Rectal smooth muscle tissue (tissue), 1 donor: Measurements from ENCODE around the gene NINJ1.

Source experiments
- H3K27ac ChIP-seq: one replicate; pipeline ENCODE4 v1.7.0; 2013; ENCODE audit warnings: low read depth, low read length, inconsistent platforms
- H3K27me3 ChIP-seq: one replicate; pipeline ENCODE4 v1.7.0; 2013; ENCODE audit warnings: low read length; ENCODE audit not compliant: control insufficient read depth, insufficient read depth
- H3K36me3 ChIP-seq: one replicate; pipeline ENCODE4 v1.7.0; 2013; ENCODE audit warnings: low read length; ENCODE audit not compliant: control insufficient read depth, insufficient read depth
- H3K4me1 ChIP-seq: one replicate; pipeline ENCODE4 v1.7.0; 2013; ENCODE audit warnings: low read length; ENCODE audit not compliant: control insufficient read depth, insufficient read depth
- H3K4me3 ChIP-seq: one replicate; pipeline ENCODE4 v1.7.0; 2013; ENCODE audit warnings: low read length
- H3K9ac ChIP-seq: one replicate; pipeline ENCODE4 v1.7.0; 2013; ENCODE audit warnings: low read length

NINJ1 gene

DNA sequence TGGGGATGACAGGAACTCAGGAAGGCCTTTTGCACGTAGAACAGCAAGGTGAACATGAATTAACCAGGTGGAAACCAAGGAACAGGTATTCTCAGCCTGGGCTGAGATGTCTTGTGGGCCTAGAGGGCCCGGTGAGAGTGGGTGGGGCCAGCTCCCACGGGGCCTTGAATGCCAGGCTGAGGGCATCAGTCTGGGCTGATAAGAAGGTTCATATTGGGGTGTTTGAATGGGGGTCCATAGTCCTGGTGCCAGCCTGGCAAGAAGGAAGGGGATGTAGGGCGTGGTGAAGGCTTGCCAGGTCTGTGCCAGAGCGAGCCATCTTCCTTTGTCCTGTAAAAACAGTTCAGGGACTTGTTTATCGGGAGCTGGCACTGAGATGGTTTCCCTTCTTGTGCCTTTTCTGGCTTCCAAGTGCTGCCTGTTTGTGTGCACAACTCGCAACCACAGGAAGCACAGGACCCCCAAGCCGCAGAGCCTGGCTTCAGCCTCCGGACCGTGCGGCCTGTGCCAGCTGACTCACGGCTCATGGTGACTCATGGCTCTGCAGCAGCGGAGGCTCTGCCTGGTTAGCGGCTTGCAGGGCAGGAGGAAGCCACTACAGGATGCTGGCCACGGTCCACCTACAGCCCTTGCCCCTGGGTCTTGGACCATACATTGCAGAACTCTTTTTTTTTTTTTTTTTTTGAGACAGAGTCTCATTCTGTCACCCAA is 35.7 kb downstream of the NINJ1 start:
- Histone ChIP-seq H3K4me3 (peak overlapping the region; percentile 84), H3K4me1 (peaks cover 25% of the 10 kb centered on the region)

DNA sequence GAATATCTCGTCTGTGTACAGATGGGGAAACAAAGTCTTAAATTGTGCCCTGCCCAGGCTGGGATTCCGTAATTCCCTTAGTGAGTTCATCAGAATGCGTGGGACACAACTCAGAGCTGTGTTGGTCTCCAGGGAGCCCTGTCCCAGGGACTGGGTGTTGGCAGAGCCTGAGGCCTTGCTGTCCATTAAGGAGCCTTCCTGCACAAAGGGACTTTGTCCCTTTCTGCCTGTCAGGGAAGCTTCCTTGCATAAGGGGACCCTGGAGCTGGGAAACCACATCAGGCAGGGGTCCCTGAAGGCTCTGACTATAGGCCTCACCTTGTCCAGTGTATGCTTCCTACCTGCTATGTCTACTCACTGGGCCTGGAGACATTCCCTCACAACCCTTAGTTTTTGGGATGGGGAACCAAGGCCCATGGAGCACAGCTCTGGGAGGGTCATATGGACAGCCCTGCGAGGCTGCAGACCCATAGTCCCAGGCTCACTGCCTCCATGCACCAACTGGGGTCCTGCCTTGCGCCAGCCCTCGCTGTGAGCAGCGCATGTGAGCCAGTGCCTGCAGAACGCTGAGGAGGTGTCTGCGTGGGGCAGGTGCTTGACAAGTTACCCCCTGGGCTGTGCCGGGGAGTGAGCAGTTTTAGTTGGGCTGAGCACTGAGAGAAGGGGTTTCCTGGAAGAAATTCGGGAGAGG is 36.4 kb downstream of the NINJ1 start:
- Histone ChIP-seq H3K27me3 (no peaks in the 10 kb centered on the region), H3K4me1 (peaks cover 25% of the 10 kb centered on the region), H3K27ac (peak overlapping the region; percentile 95), H3K4me3 (peak overlapping the region; percentile 84), H3K36me3 (no peaks in the 10 kb centered on the region), H3K9ac (peak overlapping the region; percentile 13)

More for the DNA sequence above, 35.7 kb downstream of the NINJ1 start:
- H3K27me3 ChIP-seq = no peaks in the 10 kb centered on the region
- no peaks in the 10 kb centered on the region for H3K36me3 ChIP-seq
- H3K9ac ChIP-seq = no peak overlapping the region
- H3K27ac ChIP-seq = peak overlapping the region; percentile 95

DNA sequence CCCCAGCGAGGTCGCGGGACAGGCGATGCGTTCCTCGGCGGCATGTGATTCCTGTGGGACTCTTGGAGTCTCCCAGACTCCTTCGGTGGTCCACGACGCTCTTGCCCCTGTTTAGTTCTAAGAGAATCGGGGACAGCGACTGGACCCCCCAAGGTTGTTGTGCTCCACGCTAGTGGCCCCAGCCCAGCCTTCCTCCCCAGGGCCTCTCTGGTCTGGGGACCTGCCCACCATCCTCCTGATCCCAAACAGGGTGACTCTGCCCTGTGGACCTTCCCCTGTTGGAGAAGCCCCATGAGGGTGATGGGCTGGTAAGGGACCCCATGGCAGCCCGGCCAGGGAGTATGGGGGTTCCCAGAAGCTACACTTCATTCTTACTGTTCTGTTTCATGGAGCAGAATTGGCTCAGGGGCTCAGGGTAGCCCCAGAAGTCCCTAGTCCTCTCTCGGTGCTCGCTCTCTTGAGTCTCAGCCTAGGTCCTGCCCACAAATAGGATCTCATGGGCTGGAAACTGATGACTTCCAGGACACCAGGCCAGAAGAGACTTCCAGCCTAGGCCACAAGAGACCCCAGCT is 37.2 kb downstream of the NINJ1 start:
- no peaks in the 10 kb centered on the region for H3K36me3 ChIP-seq
- H3K4me3 ChIP-seq = peak overlapping the region; percentile 84

DNA sequence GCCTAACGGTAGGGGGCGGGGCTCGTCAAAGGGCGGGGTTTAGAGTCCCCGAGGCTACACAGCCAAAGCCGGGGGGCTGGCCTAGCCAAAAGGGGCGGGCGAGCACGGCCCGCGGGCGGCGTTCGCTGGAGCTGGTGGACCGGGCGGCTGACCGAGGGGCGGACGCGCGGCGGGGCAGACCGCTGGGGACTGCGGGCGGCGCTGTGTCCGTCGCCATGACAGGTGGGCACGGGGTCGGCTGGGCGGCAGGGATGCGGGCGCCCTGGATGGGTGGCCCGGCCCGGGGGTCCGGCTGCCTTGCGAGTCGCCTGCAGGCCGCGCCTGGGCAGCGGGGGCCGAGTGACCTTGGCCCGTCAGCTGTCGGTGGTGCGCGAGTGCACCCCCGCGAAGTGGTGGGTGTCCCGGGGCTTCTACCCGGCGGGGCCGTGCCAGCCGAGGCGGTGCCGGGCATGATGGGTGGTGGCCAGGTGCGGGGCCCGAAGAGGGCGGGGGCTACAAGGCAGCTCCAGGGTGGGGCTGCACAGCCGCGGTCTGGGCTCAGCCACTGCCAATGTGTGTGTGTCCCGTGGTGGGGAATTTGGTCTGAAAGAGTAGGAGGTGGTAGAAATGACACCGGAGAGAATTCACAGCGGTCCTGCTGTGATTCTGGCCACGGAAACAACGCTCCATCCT is 37.8 kb downstream of the NINJ1 start, which contains the start of gene CARD19:
TSS of gene CARD19 (plus strand) at position 87 of the 672 bp plus-strand sequence. CDS start at position 216, 129 bp downstream.
- H3K9ac ChIP-seq = peak within 1 kb of the TSS; percentile 74
- H3K36me3 ChIP-seq = no peaks in the 10 kb centered on the region
- H3K27ac ChIP-seq = peak within 1 kb of the TSS; percentile 95
- H3K27me3 ChIP-seq = no peaks in the 10 kb centered on the region
- peak within 1 kb of the TSS; percentile 84 for H3K4me3 ChIP-seq
- peaks cover 25% of the 10 kb centered on the region for H3K4me1 ChIP-seq

More for the DNA sequence above, 37.2 kb downstream of the NINJ1 start:
- H3K9ac ChIP-seq = peak overlapping the region; percentile 74
- no peaks in the 10 kb centered on the region for H3K27me3 ChIP-seq
- peak overlapping the region; percentile 95 for H3K27ac ChIP-seq
- peaks cover 25% of the 10 kb centered on the region for H3K4me1 ChIP-seq

DNA sequence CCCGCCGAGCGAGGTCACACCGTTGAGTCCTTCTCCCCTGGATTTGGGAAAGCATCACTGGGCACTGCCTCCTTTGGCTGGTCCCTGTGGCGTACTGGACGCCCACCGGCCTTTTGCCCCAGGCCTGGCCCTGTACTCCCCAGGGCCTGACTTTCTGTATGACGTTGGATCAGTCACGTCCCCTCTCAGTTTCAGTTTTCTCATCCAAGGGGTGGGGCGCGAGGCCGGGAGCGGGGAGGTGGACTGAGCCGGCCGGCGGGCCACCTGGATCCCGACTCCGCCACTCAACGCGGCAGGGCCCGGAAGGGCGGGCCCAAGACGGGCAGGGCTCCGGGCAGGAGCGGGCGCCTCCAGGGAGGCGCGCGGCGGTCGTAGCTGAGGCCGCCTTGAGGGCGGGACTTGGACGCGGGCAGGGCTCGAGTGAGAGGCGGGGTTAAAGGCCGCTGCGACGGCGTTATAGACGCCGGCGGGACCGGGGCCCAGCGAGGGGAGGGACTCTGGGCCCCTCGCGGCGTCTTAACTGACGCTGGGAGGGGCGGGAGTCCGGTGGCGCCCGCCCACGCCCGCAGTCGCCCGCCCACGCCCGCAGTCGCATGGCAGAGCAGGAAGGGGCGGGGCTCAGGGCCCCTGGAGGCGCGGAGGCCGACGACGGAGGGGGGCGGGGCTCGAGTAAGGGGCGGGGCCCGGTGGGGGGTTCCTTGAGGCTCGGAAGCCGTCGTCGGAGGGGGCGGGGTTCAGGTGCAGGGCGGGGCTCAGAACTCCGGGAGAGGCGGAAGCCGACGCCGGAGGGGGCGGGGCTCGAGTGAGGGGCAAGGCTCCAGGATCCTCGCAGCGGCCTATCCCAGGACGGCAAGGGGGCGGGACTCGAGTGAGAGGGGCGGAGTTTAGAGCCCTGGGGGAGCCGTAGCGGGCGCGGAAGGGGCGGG is 38.6 kb downstream of the NINJ1 start:
- peak overlapping the region; percentile 95 for H3K27ac ChIP-seq
- H3K27me3 ChIP-seq = no peaks in the 10 kb centered on the region
- H3K36me3 ChIP-seq = no peaks in the 10 kb centered on the region
- peak overlapping the region; percentile 3 for H3K9ac ChIP-seq
- peaks cover 25% of the 10 kb centered on the region for H3K4me1 ChIP-seq
- peak overlapping the region; percentile 77 for H3K4me3 ChIP-seq

DNA sequence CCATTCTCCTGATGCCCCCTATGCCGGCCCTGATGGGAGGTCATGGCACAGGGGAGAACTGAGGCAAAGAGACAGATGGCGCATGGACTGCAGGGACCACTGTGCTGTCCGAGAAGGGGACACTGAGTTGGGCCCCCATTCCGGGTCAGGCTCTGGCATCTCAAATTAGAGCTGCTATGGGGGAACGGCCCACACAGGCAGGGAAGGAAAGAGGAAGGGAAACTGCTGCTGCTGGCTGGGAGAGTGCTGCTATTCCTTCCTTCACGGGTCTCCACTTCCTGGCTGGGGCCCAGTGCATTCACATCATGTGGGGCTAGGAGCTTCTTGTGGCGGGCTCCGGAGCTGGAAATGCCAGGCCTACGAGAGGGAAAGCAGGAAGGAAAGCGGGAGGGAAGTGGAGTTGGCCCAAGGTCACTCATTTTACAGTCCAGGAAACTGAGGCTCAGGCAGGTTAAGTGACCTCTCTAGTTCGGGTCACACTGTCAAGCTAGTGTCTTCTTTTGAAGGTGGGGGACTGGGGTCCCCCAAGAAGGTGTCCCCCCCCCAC is 39.3 kb downstream of the NINJ1 start:
- no peaks in the 10 kb centered on the region for H3K36me3 ChIP-seq
- no peaks in the 10 kb centered on the region for H3K27me3 ChIP-seq
- H3K9ac ChIP-seq = peak overlapping the region; percentile 3
- H3K4me1 ChIP-seq = peaks cover 25% of the 10 kb centered on the region
- H3K4me3 ChIP-seq = peak overlapping the region; percentile 77
- peak overlapping the region; percentile 95 for H3K27ac ChIP-seq

DNA sequence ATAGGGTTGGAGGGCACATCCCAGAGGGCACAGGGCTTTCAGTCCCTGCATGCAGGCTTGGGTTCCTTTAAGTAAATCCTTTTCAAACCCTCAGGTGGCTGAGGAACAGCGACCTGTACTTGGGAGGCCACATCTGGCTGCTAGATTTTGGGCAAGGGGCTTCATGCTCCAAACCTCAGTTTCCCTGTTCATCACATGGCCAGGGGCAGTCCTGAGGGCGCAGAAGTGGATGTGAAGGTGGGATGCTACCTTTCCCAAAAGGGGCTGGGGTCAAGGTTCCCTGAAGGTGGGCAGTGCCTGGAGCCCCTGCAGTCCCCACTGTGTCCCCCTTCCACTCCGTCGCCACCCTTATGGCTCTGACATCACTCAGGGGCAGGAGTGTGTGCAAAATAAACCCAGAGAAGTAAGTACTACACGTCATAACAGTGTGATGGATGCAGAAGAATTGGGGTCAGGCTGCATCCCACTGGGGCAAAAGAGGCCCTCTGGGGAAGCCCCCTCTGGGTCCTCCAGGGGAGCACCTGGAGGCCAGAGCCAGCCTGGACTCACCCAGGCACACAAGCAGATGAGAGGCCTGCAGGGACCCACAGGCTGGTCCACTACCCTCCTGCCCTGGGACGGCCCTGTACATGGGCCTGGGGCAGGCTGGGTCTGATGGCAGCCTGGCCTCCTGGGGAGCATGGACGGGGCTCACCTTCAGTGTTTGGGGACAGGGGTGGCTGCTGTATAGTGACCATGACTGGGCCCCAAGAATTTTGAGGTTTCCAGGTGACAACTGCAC is 40.0 kb downstream of the NINJ1 start:
- Histone ChIP-seq H3K27me3 (no peaks in the 10 kb centered on the region), H3K27ac (no peak overlapping the region), H3K9ac (no peak overlapping the region), H3K4me1 (peaks cover 19% of the 10 kb centered on the region), H3K36me3 (no peaks in the 10 kb centered on the region), H3K4me3 (no peak overlapping the region)

DNA sequence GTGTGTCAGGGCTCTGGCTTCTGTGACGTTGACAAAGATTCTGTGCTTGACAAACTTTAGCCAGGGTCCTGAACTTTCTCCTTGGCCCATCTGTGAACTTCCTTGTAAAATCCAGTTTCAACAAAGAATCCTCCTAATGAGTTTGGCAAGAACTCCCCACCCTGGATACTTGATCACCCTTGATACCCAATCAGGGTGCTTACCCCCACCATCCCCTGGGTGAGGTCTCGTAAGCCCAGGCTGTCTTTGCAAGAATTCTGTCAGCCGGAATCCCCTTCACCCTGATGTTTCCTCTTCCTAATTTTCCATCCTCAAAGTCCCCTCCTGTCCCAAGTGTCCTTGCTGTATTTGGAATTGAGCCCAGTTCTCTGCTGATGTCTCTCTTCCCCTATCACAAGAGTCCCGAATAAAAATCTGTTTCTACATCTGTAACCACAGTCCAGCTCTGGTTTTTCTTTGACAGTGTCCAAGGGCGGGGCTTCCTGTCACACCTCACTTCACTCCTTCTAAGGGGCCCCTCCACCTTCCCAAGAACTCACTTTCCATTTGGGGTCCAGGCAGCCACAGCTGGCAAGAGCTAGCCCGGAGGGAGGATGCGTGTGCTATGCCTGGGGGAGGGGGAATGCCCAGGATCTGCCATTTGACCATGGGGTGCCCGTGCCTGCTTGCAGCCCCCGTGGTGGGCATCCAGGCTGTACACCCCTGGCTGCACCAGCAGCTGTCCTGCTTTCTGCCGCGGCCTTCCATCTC is 40.7 kb downstream of the NINJ1 start:
- H3K27ac ChIP-seq = no peak overlapping the region
- H3K9ac ChIP-seq = no peak overlapping the region
- no peak overlapping the region for H3K4me3 ChIP-seq
- H3K4me1 ChIP-seq = peaks cover 16% of the 10 kb centered on the region
- H3K27me3 ChIP-seq = no peaks in the 10 kb centered on the region
- H3K36me3 ChIP-seq = no peaks in the 10 kb centered on the region

DNA sequence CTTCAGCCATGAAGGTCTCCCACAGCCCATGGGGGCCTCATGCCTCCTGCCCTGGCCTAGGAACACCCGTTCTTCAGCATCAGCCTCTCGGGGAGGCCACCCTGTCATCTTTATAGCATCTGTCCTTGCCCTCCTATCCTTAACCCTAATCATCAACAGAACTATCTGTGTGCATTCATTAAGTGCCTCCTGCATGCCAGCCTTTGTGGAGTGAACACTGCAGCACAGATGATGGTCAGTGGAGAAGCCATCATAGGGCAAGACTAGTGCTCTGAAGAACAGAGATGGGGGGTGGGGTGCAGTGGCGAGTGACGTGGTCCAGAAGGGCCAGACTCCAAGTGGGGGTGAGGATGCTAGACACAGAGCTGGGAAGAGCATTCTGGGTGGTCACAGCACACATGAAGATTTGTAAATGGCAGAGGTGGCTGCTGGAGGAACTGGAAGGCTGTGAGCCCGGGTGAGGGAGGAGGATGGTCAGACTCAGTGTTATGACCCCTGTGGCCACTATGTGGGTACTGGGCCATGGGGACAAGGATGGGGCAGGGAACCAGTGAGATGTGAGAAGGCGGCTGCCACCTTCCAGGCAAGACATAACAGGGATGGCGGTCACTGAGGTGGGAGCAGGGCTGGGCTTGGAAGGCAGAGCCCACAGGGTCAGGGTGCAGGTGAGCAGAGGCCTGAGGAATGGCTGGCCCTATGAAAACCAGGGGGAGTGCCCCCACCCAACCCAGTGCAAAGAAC is 41.6 kb downstream of the NINJ1 start:
- peaks cover 7% of the 10 kb centered on the region for H3K4me1 ChIP-seq
- no peak overlapping the region for H3K27ac ChIP-seq
- no peak overlapping the region for H3K4me3 ChIP-seq

DNA sequence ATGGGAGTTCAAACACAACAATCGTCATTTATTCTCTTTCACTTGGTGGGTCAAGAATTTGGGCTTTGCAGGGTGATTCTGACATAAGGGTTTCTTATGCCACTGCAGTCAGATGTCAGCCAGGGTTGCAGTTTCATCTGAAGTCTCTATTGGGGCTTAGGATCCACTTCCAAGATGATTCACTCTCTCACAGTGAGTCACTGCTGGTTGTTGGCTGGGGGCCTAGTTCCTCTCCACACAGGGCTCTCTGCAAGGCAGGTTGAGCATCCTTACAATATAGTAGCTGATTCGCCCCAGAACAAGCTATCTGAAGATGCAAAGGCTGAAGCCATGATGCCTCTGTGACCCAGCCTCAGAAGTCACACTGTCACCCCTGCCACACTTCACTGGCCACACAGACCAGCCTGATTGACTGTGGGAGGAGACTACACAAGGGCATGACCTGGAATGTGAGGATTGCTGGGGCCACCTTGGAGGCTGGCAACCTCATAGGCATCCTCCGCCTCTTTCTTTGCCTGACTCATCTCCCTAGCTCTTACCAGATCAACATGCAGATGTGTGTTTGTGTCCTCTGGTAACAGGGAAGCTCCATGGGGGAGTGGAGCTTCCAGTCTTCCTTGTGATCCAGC is 42.5 kb downstream of the NINJ1 start:
- H3K27ac ChIP-seq = no peak overlapping the region

More for the DNA sequence above, 41.6 kb downstream of the NINJ1 start:
- Histone ChIP-seq H3K27me3 (no peaks in the 10 kb centered on the region), H3K36me3 (no peaks in the 10 kb centered on the region), H3K9ac (no peak overlapping the region)

More for the DNA sequence above, 42.5 kb downstream of the NINJ1 start:
- no peak overlapping the region for H3K9ac ChIP-seq
- no peaks in the 10 kb centered on the region for H3K36me3 ChIP-seq
- H3K4me3 ChIP-seq = no peak overlapping the region
- H3K4me1 ChIP-seq = no peaks in the 10 kb centered on the region
- no peaks in the 10 kb centered on the region for H3K27me3 ChIP-seq
